Erythroblast (primary cell): ENCODE results near the gene FRRS1.

Experiments used
- DNase-seq, 2 experiments: peaks; one replicate each; lab custom pipeline; 2025; lab: John Stamatoyannopoulos, UW
- GATA1 ChIP-seq: IDR thresholded peaks from 2 replicates; pipeline ENCODE4 v1.6.1; 2011; ENCODE audit warnings: low read depth, mild to moderate bottlenecking, control low read depth, low read length, moderate library complexity
- POLR2A ChIP-seq: IDR thresholded peaks from 2 replicates; pipeline ENCODE4 v1.6.1; 2011; ENCODE audit warnings: mild to moderate bottlenecking, low read length

FRRS1 gene

DNA sequence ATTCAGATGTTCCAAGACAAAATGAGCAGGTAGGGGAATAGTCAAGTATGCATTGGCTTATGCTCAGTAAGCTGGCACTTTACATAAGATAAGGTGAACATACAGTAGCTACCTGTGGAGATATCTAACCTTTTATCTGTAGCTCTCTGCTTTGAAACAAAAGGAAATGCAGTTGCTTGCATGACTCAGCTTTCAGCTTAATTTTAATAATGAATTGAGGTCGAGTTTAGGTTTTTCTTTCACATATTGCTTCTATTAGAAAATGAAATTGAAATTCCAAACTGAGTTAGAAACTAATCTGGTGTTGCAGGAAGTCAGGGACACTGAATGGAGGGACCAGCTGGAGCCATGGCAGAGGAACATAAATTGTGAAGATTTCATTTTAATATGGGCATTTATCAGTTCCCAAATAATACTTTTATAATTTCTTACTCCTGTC is 8.3 kb downstream of the FRRS1 start:
- TF ChIP-seq GATA1 (no peak), POLR2A (no peak)

DNA sequence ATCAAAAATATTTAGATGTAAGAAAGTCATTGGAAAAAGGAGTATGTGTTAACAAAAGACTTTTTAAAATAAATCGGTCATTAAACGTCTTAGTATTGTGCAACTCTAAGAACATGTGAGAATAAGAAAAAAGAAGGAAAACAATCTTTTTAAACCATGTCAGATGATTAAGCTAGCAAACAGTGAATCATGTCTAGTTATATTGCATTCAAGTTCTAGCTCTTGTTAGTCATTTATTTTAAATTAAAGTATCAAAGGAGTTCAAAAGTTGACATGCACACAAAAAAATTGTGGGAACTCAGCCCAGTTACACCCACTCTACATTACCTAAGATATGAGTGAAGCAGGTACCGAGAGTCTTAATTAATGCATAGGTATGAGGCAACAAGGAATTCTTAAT is 9.8 kb downstream of the FRRS1 start:
- TF ChIP-seq GATA1: no peak
- no peak for TF ChIP-seq POLR2A

More for the DNA sequence above, 8.3 kb downstream of the FRRS1 start:
- DNase-seq: no peak

DNA sequence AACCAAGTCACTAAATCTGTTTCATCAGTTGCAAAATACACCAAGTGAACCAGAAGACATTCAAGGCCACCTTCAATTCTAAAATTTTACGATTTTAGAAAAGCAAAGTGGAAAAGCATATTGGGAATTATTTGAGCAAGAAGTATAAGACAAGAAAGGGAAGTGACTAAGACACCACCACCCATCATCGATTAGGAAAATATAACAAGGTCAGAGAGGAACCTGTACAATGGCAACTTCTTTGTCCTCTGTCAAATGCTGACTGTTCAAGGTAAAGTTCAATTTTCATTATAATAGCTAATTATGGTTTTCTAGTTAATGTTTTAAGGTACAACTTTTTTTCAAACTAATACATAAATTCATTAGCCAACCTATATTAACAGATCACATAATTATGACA is 10.8 kb downstream of the FRRS1 start:
- no peak for DNase-seq
- TF ChIP-seq POLR2A (no peak), GATA1 (no peak)

More for the DNA sequence above, 9.8 kb downstream of the FRRS1 start:
- no peak for DNase-seq

DNA sequence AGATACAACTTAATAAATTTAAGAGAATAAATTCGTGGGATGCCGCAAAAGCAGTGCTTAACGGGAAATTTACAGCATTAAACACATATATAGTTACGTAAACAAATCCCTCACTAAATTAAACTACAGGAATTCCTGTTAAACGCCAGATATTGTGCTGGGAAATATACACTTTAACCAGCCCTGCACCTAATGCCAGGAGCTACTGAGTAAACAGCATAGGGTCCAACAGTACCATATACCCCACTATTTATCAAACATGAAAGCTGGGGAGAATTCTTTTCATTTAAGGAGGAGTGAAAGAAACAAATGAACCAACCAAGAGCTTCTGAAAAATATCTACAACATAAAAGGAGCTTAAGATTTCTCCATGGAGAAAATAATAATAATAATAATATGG is 11.7 kb downstream of the FRRS1 start:
- TF ChIP-seq GATA1 (no peak), POLR2A (no peak)
- no peak for DNase-seq

DNA sequence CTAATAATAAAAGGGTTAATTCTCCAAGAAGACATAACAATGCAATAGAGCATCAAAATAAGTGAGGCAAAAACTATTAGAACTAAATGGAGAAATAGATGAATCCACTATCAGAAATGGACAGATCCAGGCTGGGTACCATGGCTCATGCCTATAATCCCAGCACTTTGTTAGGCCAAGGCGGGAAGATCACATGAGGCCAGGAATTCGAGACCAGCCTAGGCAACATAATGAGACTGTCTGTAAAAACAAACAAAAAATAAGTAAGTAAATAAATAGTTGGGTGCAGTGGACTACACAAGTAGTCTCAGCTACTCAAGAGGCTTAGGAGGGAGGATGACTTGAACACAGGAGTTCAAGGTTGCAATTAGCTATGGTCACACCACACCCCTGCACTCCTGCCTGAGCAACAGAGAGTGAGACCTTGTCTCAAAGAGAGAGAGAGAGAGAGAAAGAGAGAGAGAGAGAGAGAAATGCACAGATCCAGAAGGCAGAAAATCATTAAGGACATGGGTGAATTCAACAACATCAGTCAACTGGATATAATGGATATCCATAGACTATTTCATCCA is 12.3 kb downstream of the FRRS1 start:
- DNase-seq: no peak
- TF ChIP-seq POLR2A: no peak
- TF ChIP-seq GATA1: no peak

DNA sequence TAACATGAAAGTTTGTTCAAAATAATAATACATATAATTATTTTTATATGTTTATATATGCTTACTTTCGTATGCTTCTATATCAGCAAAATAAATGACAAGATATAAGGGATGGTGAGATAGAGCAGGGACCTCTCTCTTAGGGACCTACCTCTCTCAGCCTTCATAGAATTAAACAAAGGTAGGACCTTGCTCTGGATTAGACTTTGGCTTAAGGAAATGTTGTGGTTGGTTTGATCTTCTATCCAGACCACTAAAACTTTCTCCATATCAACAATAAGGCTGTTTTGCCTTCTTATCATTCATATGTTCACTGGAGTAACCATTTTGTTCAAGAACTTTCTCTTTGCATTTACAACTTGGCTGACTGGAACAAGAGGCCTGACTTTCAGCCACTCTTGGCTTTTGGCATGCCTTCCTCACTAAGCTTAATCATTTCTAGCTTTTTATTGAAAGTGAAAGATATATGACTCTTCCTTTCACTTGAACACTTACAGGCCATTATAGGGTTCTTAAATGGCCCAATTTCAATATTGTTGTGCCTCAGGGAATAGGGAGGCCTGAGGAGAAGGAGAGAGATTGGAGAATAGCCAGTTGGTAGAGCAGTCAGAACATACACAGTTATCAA is 14.4 kb downstream of the FRRS1 start:
- no peak for TF ChIP-seq GATA1
- no peak for TF ChIP-seq POLR2A
- no peak for DNase-seq

DNA sequence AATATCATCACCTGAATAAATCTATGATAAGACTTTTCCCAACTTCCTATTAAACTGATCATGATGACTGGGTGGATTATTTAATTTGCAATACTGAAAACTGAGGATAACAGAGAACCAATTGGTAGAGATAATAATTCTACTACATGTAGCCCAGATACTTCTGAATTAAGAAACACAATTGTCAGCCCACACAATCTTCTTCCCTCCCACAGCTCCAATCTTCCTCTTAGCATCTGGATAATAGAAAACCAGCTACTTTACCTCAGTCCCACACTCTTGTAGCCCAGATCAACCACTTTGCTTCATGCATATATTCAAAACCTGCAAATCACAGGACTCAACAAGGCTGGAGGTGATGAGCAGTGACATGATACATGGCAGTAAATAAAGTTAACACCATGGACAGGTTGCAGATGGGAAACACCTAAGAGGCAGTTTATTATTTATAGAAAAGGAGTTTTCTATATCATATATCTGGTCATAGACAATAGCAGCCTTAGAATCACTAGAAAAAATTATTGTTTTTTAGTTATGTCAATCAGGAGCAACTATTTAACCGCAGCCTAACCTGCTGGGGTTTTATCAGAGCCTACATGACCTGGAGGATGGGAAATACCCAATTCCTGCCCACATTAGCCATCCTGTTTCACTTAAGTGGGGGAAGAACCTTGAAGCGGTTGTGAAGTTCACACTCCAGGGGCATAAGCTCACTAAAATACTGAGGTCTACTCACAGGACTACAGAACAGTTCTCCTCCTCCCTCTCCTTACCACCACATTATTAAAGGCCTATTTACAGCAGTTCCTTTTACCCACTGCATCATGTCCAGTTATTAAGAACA is 16.7 kb downstream of the FRRS1 start:
- TF ChIP-seq POLR2A (no peak), GATA1 (no peak)
- no peak for DNase-seq

DNA sequence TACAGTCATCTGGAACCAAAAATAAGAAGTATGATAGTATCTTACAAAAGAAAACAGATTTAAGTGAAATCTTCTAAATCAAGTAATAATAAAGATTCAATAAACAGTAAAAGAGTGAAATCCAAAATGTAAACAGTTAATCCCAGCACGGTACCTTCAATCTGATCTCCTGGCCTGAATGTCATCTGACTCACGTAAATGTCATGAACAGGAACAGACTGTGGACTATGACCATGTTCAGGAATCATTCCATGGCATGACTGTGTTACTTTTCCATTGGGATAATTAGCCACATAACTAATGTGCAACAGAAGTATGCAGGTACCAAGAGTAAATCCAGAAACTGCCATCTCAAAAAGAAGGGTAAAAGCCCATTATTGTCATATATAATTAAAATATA is 18.0 kb downstream of the FRRS1 start:
- no peak for DNase-seq

DNA sequence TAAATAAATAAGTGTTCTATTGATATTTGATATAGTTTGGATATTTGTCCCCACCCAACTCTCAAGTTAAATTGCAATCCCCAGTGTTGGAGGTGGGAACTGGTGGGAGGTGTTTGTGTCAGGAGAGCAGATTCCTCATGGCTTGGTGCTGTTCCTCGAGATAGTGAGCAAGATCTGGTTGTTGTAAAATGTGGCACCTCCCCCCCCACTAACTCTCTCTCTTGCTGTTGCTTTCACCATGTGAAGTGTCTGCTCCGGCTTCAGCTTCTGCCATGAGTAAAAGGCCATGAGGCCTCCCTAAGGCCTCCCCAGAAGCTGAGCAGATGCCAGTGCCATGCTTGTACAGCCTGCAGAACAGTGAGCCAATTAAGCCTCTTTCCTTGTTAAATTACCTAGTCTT is 20.8 kb downstream of the FRRS1 start:
- TF ChIP-seq GATA1: no peak
- TF ChIP-seq POLR2A: no peak
- no peak for DNase-seq

More for the DNA sequence above, 18.0 kb downstream of the FRRS1 start:
- TF ChIP-seq GATA1: no peak
- TF ChIP-seq POLR2A: no peak

DNA sequence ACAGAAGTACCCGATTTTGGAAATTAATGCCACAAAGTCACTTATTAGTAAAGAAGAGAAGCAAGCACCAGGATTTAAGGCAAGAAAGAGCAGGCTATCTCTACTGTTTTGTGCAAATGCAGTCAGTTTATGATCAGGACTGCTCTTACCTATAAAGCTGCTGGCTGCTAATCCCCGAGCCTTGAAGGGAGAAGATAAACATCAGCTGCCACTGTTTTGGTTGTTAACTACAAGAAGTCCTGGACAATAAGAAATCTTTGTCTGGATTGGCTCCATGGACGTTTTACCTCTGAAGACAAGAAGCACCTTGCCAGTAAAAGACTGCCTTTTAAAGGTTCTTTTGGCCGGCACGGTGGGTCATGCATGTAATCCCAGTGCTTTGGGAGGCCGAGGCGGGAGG is 21.4 kb downstream of the FRRS1 start:
- DNase-seq: no peak
- TF ChIP-seq POLR2A (no peak), GATA1 (no peak)

DNA sequence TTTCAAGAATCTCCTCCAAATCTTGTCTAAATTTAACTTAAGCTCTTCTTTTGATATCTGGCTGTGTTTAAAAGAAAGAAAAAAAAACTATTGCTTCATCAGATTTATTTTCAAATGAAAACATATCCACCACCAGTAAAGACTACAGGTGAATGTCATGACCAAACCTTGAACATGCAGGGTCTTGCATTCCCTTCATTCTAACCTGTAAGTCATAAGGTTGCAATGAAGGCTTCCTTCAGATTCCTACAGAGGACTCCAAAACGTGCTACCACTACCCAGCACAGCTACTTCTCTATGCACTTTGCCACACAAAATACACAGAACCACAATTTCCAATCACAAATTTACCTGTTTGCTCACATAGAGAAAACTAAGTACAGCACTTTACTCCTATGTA is 26.3 kb downstream of the FRRS1 start:
- no peak for TF ChIP-seq GATA1
- no peak for TF ChIP-seq POLR2A
- no peak for DNase-seq

DNA sequence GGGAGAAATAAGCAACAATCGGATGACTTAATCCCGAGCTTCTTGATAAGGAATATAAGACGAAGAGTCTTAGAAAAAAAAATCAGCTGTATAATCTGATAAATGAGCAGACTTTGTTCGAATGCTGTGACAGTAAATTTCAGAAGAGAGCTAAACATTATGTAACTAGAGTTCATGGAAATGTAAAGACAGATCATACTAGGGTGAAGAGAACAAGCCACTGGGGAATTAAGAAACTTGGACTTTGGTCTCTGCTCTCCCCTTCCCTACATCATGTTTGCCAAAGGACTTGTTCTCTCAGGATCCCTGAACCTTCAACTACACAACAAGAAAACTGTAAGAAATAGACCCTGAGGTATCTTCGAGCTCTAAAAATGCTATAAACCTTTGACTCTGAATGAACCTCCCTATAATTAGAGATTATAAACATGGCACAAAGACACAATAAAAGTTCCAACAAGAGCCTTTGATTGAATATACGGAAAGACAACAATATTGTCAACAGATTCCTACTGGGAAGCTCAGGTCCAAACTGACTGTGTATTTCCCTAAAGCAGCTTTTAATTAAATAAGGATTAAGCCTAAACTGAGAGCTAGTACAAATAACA is 27.5 kb downstream of the FRRS1 start:
- DNase-seq: no peak
- no peak for TF ChIP-seq POLR2A
- no peak for TF ChIP-seq GATA1

DNA sequence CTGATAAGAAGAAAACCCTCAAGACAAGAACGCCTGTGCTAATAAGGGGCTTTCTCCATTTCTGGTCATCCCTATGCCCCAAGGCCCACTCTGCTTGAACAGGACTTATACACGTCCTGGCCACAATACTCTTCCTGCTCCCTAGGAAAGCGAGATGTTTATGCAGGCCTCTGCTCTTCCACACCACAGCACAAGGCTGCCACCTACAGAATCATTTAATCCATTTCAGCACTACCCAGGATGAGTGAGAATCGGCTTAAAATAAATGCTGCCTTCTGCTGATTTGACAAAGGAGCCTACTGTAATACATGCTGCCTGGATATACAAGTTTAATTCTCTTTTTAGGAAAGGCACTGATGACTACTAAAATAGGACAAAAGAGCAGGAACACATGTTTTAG is 29.4 kb downstream of the FRRS1 start:
- peak; percentile 21 to 22 for DNase-seq
- TF ChIP-seq POLR2A: no peak
- no peak for TF ChIP-seq GATA1

DNA sequence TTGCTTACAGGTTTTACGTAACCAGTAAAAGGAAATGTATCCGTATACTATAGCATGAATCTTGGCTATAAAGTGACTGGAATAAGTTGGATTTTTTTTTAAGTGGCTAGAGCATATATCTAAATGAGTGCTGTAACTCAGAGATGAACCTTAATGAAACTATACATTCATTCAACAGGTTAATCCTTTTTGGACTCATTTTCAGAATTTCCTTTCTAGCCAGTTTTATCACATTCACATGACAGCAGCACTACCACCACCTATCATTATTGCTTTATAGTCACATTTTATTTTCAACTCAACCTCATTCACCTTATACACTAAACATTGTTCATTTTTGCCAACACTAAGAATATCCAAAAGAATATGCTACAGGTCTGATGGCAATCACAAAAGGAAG is 30.6 kb downstream of the FRRS1 start:
- DNase-seq: no peak
- TF ChIP-seq POLR2A (no peak), GATA1 (no peak)
